Erythroblast (primary cell): ENCODE results near the gene BARHL1.

ENCODE experiments used
- GATA1 ChIP-seq: IDR thresholded peaks from 2 replicates; pipeline ENCODE4 v1.6.1; 2011; ENCODE audit warnings: low read depth, mild to moderate bottlenecking, control low read depth, low read length, moderate library complexity
- POLR2A ChIP-seq: IDR thresholded peaks from 2 replicates; pipeline ENCODE4 v1.6.1; 2011; ENCODE audit warnings: mild to moderate bottlenecking, low read length

GRCh38 chr9:132615774-132616173 is 33.4 kb downstream of the BARHL1 start:
- TF ChIP-seq POLR2A: no peak
- no peak for TF ChIP-seq GATA1
